GM12878 (cell line): ENCODE results near the gene CHMP1B. TPM values are rescaled to one million over a fixed set of nuclear protein-coding genes. Genes with fewer than 3 reads are reported as not detected.

Experiments
- ATAC-seq: fragments of 200-7000 bp; cut with Tn5 transposase; 3 replicates; pipeline ENCODE4 v1.9.1; 2020; ENCODE audit warnings: mild to moderate bottlenecking, moderate library complexity
- BruUV-seq: library from RNA; stranded (reverse); fragments of 400-500 nt; replicated peaks from 2 replicates; lab custom pipeline; 2021; lab: Mats Ljungman, UMichigan
- CTCF ChIA-PET: fragments of 300-600 bp; sonication (Branson Sonifier 250); formaldehyde crosslinking; extraction: SDS; loops from one replicate; lab custom pipeline; 2021; ENCODE audit warnings: inconsistent platforms; lab: Yijun Ruan, JAX
- POLR2A ChIA-PET: fragments of 350-600 bp; formaldehyde crosslinking; extraction: SDS; loops from one replicate; lab custom pipeline; 2021; ENCODE audit warnings: inconsistent platforms; lab: Charles Lee
- RAD21 ChIA-PET: fragments of 300-600 bp; sonication (Branson Sonifier 250); formaldehyde crosslinking; loops from one replicate; lab custom pipeline; 2023; ENCODE audit warnings: antibody characterized with exemption; ENCODE audit not compliant: unreplicated experiment; lab: Charles Lee
- SMC1A ChIA-PET: fragments of 300-600 bp; sonication (Branson Sonifier 250); formaldehyde crosslinking; loops from one replicate; lab custom pipeline; 2023; ENCODE audit not compliant: unreplicated experiment, uncharacterized antibody; lab: Charles Lee
- DNase-seq: peaks from one replicate; pipeline ENCODE4 v3.0.0-alpha.2; 2011; ENCODE audit warnings: low read depth, low spot score
- FAIRE-seq: peaks from 3 replicates; lab custom pipeline; 2011; peaks lifted over from hg19 to GRCh38; lab: Jason Lieb, UNC
- H2AFZ ChIP-seq: 2 replicates; pipeline ENCODE4 v1.6.0; 2011; ENCODE audit warnings: low read depth, low read length, control low read depth; ENCODE audit not compliant: control insufficient read depth
- H3K27ac ChIP-seq: 2 replicates; pipeline ENCODE4 v1.5.1; 2011; ENCODE audit warnings: control low read depth; ENCODE audit not compliant: control insufficient read depth, insufficient read depth
- H3K27me3 ChIP-seq, 2 experiments: replicated peaks in 1 of 2; 2 replicates each; pipeline versions ENCODE4 v1.6.0 to v1.6.1; 2011; ENCODE audit warnings: low read length in 1 of 2; ENCODE audit not compliant: control insufficient read depth in 2 of 2, insufficient read depth in 2 of 2
- H3K36me3 ChIP-seq, 2 experiments: 2 replicates each; pipeline ENCODE4 v1.5.1; 2011; ENCODE audit warnings: low read length in 1 of 2; ENCODE audit not compliant: control insufficient read depth in 2 of 2, insufficient read depth in 2 of 2
- H3K4me1 ChIP-seq: 2 replicates; pipeline ENCODE4 v1.6.1; 2011; ENCODE audit warnings: mild to moderate bottlenecking, low read length, moderate library complexity, mixed read lengths; ENCODE audit not compliant: control insufficient read depth, insufficient read depth
- H3K4me2 ChIP-seq: 2 replicates; pipeline ENCODE4 v1.6.0; 2011; ENCODE audit warnings: control low read depth; ENCODE audit not compliant: control insufficient read depth, insufficient read depth
- H3K4me3 ChIP-seq: fragments of 200-600 bp; sonication (generic); 2 replicates; pipeline ENCODE4 v1.5.1; 2016
- H3K79me2 ChIP-seq: 2 replicates; pipeline ENCODE4 v1.6.0; 2011; ENCODE audit warnings: low read length; ENCODE audit not compliant: control insufficient read depth, insufficient read depth
- H3K9ac ChIP-seq: 2 replicates; pipeline ENCODE4 v1.8.0; 2011; ENCODE audit warnings: low read length, control low read depth, mixed read lengths; ENCODE audit not compliant: control insufficient read depth, insufficient read depth
- H3K9me3 ChIP-seq: replicated peaks from 3 replicates; pipeline ENCODE4 v1.5.1; 2011; ENCODE audit warnings: mild to moderate bottlenecking, low read length; ENCODE audit not compliant: control insufficient read depth, insufficient read depth
- H4K20me1 ChIP-seq: 2 replicates; pipeline ENCODE4 v1.6.0; 2011; ENCODE audit not compliant: control insufficient read depth, insufficient read depth
- BHLHE40 ChIP-seq, 2 experiments: fragments of 450-650 bp in 1 of 2; IDR thresholded peaks; 2 replicates each; pipeline ENCODE4 v1.6.1; 2011 to 2017; ENCODE audit warnings: low read depth in 2 of 2, borderline replicate concordance in 1 of 2, improper control_type of control experiment in 1 of 2, low read length in 1 of 2, mild to moderate bottlenecking in 1 of 2
- CHD1 ChIP-seq: IDR thresholded peaks from 2 replicates; pipeline ENCODE4 v1.6.1; 2012; ENCODE audit warnings: low read depth, low read length, improper control_type of control experiment
- EED ChIP-seq: sonication (generic); IDR thresholded peaks from 2 replicates; pipeline ENCODE4 v1.6.1; 2016; ENCODE audit warnings: antibody characterized with exemption, low read depth
- FOXM1 ChIP-seq: IDR thresholded peaks from 2 replicates; pipeline ENCODE4 v1.6.1; 2012; ENCODE audit warnings: low read depth, mild to moderate bottlenecking, inconsistent platforms, low read length, moderate library complexity
- HDAC2 ChIP-seq: fragments of 200-600 bp; sonication (generic); IDR thresholded peaks from 2 replicates; pipeline ENCODE4 v1.6.1; 2017
- HDAC6 ChIP-seq: fragments of 200-600 bp; sonication (generic); IDR thresholded peaks from one replicate; pipeline ENCODE4 v1.8.0; 2017; ENCODE audit warnings: antibody characterized with exemption; ENCODE audit not compliant: unreplicated experiment
- IKZF2 ChIP-seq, 2 experiments: fragments of 450-650 bp; IDR thresholded peaks; 2 replicates each; pipeline ENCODE4 v1.6.1; 2017; ENCODE audit warnings: mild to moderate bottlenecking in 2 of 2, moderate library complexity in 2 of 2
- POLR2AphosphoS5 ChIP-seq: IDR thresholded peaks from 2 replicates; pipeline ENCODE4 v1.6.1; 2011; ENCODE audit warnings: mild to moderate bottlenecking, low read length, inconsistent platforms
- REST ChIP-seq: IDR thresholded peaks from 2 replicates; pipeline ENCODE4 v1.6.1; 2012; ENCODE audit warnings: mild to moderate bottlenecking, low read depth, low read length
- TCF7 ChIP-seq: IDR thresholded peaks from 2 replicates; pipeline ENCODE4 v1.6.1; 2014; ENCODE audit warnings: antibody characterized with exemption, borderline replicate concordance
- ZBTB4 ChIP-seq: fragments of 450-650 bp; formaldehyde crosslinking; IDR thresholded peaks from 2 replicates; pipeline ENCODE4 v1.4.0; 2022; ENCODE audit warnings: mild to moderate bottlenecking, moderate library complexity
- ZBTB40 ChIP-seq: fragments of 450-650 bp; IDR thresholded peaks from 2 replicates; pipeline ENCODE4 v1.6.1; 2016; ENCODE audit warnings: mild to moderate bottlenecking, moderate library complexity, borderline replicate concordance
- ZZZ3 ChIP-seq: IDR thresholded peaks from 2 replicates; pipeline ENCODE4 v1.6.1; 2011; ENCODE audit warnings: low read depth; ENCODE audit not compliant: control insufficient read depth, insufficient read length
- WGBS: methylation state at CpG from one replicate; pipeline ENCODE4 v1.1.6; 2016; ENCODE audit warnings: low lambda C conversion rate; ENCODE audit not compliant: insufficient replicate concordance, insufficient coverage; ENCODE audit errors: missing lambda C conversion rate; 5-methylcytosine and 5-hydroxymethylcytosine counted together
- in situ Hi-C: fragments of 300-500 bp; cut with MboI; formaldehyde crosslinking; loops from 9 replicates; pipeline ENCODE4 v1.14.3; 2018; ENCODE audit warnings: mixed read lengths
- intact Hi-C: fragments of 100-400 bp; cut with micrococcal nuclease; formaldehyde crosslinking; loops from one replicate; pipeline ENCODE4 v1.14.2; 2022; ENCODE audit not compliant: unreplicated experiment
- polyA plus RNA-seq, 11 experiments: library from polyadenylated mRNA; depleted of rRNA in 4 of 11; unstranded in 6 of 11; stranded (reverse) in 5 of 11; fragments of >200 nt; fragmentation: Nextera tagmentation in 4 of 11; fragmentation: Illumina TruSeq in 1 of 11; extraction: Ambion mirVana in 4 of 11; extraction: Trizol in 1 of 11; gene quantifications; 1 replicate in 1 of 11; 2 replicates in 10 of 11; pipeline versions ENCODE4 v1.2.1 to v1.2.3, GENCODE V29; 2011 to 2016; ENCODE audit warnings: inconsistent platforms in 2 of 11, missing spikeins in 2 of 11, low read depth in 1 of 11
- total RNA-seq, 4 experiments: library from RNA; depleted of rRNA in 3 of 4; stranded (reverse); fragments of >200 nt in 3 of 4; fragmentation: Illumina TruSeq in 1 of 4; extraction: Trizol in 1 of 4; gene quantifications; 2 replicates each; pipeline versions ENCODE4 v1.2.1 to v1.2.3, GENCODE V29; 2013 to 2021

Gene CHMP1B
- total and polyA plus RNA-seq, 10 of the 15 experiments (the other 5 are each of a cell fraction or from before 2014, with no cell fraction given): 8.5 to 24.0 (median 18.6) TPM

- SMC1A ChIA-PET: interaction anchor here (0.7 to 1.2 kb wide), 2 partner anchors 35 to 164 kb away, joined by 3 read pairs; no protein-coding TSS in a partner anchor
- no peak for FAIRE-seq
- TF ChIP-seq CHD1 (no peak), ZBTB4 (CRISPR knock-in tag) (no peak), IKZF2 (IDR thresholded peaks at IDR 0.05) (no peak), ZBTB40 (no peak), HDAC2 (no peak), EED (no peak), ZZZ3 (no peak), TCF7 (no peak), POLR2AphosphoS5 (no peak), FOXM1 (no peak), HDAC6 (no peak), REST (no peak), BHLHE40 (IDR thresholded peaks at IDR 0.05; ENCODE audit: borderline replicate concordance in 1 of 2, low read depth in 2 of 2, low read length in 1 of 2) (no peak)
Observed at GRCh38 chr18:11885278-11885947, 34.2 kb downstream of the CHMP1B start.

More at GRCh38 chr18:11885278-11885947, 34.2 kb downstream of the CHMP1B start:
- CTCF ChIA-PET: interaction anchor here (0.6 to 1.8 kb wide), 3 partner anchors 11 to 507 kb away, joined by 3 to 4 read pairs (median 4); no protein-coding TSS in a partner anchor
- ATAC-seq: no peak
- Histone ChIP-seq H3K9ac (no peak overlapping the region), H3K27me3 (no peaks in the 10 kb centered on the region), H3K9me3 (no peaks in the 10 kb centered on the region), H4K20me1 (no peaks in the 10 kb centered on the region), H3K27ac (no peak overlapping the region), H3K79me2 (no peaks in the 10 kb centered on the region), H2AFZ (no peak overlapping the region), H3K4me1 (peaks cover 19% of the 10 kb centered on the region), H3K4me2 (no peak overlapping the region), H3K36me3 (peaks cover 6 to 9% of the 10 kb centered on the region in 2 experiments; a peak in 2 of 4 replicates), H3K4me3 (no peak overlapping the region)
- no TSS peak for BruUV-seq
- POLR2A ChIA-PET: interaction anchor here (0.8 kb wide), 1 partner anchor 171 kb away, joined by 3 read pairs; no protein-coding TSS in a partner anchor
- in situ Hi-C loops: no loop called here
- DNase-seq: no peak
- intact Hi-C loops: no loop called here
- 89% methylated on average over 22 of the region's 22 CpGs for WGBS
- RAD21 ChIA-PET: no interaction called here
